NCI-H1105 treated with DMSO at 0.1 percent for 48 hours (cell line): ENCODE measurements around the gene FAM83G.
"Not testable (repeated sequence)": the region's sequence is repeated elsewhere in the genome, so short reads cannot be mapped to it uniquely, and the experiment has no call there.

Experiments used
- DNase-seq: peaks from one replicate; lab custom pipeline; 2025; lab: John Stamatoyannopoulos, UW

FAM83G gene

DNA sequence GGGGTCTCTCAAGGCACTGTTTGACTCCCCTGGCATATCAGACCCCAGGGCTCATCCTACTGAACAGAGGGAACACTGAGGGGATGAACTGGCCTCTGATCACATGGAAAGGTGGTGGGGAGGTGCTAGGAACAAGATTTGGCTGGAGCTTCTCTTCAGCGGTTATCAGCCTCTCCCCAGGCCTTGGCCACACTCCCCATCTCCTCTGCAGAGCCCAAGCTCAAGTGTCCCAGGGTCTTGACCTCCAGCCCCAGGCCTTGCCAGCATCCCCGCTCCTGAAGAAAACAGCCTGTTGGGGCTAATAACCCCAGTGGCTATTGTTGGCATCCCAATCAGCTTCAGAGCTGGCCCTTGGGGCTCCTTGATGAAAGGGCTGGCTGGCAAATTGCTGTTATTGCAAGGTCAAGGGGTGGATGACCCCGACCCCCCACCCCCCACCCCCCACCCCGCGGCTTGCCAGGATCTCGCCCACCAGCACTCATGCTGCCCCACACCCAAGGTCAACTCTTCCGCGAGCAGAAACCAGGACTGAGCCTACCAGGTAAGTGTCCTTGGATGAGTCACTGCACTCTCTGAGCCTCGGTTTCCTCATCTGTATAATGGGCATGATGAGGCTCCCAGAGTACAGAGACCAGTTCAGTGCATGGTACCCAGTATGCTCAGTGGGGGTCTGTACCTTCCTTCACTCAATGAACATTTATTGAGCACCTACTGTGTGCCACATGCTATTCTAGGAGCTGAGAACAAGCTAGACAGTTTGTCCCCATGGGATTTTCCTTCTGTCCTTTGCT, 18.8 kb upstream of the FAM83G start:
- no peak for DNase-seq

DNA sequence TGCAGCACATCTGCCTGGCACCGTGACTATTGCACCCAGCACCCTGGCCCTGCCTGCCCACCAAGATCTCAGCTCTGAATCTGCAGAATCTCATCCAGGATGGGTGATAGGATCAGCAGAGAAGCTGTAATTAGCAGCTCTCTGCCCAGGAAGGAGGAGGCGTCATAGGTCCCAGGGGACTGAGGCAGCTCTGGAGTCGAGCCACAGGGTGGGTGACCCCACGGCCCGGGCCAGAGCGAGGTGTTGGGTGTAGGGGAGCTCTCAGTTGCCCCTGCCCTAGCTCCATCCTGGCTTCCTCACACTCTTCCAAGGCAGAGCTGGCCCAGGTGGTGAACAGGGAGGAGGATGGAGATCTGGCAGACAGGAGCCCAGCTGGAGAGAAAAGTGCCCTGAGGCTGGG, 18.2 kb upstream of the FAM83G start:
- no peak for DNase-seq

DNA sequence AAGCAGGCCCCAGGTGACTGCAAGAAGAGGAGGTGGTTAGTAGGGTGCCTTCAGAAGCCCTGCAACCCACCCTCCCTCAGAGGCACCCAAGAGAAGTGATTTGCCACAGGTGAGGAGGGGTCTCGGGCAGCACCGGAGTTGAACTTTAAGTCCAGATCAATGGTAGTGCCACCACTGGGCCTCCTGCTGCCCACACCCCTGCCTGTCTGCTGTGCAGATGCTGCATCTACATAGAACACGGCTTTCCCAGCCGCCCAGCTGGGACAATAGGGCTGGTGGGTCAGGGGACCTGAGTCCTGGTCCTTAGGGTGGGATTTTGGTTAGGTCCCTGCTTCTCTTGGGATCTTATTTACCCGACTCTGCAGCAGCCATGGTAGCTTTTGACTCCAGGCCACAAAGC, 17.6 kb upstream of the FAM83G start:
- no peak for DNase-seq

DNA sequence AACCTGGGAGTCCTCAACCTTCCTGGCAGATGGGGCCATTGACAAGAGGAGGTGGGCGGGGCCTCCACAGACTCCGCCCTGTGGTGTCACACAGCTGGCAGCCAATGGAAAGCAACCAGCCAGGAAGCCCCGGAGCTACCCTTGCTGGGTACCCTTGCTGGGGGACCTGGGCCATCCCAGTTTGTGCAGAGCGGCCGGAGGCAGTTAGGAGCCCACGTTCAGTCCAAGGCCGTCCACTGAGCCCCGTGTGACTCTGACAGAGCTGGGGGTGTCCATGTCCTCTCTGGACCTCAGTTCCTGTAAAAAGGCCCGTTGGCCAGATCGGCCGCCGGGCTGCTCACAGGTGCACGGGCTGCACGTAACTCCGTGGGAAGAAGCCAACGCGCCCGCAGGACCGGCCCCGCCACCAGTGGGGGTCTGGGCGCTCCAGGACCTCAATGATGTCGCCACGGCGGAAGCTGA, 17.1 kb upstream of the FAM83G start:
- DNase-seq: no peak

DNA sequence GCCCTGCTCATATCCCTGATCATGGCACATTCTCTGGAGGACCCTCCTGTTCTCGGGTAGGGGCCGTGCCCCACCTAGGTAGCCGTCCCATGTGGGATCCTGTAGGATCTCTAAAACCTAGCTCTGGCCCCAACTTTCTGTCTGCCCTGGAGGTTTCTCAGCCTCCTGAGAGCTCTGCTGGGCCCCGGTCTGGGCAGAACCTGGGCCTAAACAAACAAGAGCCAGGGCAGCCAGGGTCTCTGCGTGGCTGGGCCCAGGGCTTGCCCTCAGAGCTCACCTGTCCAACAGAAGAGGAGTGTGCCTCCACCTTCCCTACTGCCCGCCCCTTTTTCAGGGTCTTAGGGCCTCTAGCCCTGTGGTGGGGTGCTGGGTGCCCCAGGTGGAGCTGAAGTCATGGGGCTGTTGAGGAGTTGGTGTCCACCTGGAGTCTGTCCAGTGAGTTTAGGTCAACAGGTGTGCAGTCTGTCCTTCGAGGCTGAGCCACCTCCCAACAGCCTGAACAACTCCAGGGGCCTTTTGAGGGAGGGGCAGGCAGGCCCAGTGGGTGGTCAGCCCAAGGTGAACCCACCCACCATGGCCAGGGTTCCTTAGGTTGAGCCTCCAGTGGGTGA, 16.6 kb upstream of the FAM83G start:
- not testable (repeated sequence) for DNase-seq

DNA sequence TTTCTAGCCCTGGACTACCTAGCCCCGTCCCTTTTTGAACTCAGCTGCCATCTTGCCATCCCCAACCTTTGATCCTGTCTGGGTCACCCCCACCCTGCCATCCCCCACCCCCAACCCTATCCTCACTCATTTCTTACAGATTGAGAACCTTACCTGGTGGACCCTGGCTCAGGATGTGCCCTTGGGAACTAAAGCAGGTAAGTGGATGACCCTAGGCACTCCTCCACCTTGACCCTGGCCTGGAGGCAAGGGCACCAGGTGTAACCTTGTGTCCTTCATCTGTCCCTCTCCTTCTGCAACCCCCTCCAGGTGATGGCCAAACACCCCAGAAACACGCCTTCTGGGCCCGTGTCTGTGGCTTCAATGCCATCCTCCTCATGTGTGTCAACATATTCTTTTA, 15.5 kb upstream of the FAM83G start:
- DNase-seq: no peak

DNA sequence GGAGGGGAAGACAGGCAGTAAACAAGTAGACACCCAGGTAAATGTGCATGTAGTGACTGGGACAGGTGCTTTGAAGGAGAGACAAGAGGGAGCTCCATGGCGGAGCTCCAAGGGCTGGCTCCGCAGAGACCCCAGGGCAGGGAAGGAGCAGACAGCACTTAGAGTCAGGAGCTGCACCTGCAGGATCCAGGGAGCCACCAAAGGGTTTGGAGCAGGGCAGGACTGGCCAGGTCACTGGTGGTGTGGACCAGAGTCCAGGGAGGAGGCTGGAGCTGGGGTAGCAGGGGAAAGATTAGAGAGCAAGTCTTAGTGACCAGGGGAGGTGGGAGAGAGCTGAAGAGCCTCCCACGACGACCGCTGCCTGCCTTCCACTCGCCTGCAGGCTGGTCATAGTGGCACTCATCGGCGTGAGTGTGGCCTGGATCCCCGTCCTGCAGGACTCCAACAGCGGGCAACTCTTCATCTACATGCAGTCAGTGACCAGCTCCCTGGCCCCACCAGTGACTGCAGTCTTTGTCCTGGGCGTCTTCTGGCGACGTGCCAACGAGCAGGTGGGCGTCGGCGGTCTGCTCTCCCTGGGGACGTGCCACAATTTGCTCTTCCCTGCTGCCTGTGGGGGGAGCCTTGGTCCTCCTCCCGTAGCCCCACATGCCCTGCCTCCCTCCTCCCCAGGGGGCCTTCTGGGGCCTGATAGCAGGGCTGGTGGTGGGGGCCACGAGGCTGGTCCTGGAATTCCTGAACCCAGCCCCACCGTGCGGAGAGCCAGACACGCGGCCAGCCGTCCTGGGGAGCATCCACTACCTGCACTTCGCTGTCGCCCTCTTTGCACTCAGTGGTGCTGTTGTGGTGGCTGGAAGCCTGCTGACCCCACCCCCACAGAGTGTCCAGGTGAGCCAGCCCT, 14.7 kb upstream of the FAM83G start:
- DNase-seq: peak; percentile 54

DNA sequence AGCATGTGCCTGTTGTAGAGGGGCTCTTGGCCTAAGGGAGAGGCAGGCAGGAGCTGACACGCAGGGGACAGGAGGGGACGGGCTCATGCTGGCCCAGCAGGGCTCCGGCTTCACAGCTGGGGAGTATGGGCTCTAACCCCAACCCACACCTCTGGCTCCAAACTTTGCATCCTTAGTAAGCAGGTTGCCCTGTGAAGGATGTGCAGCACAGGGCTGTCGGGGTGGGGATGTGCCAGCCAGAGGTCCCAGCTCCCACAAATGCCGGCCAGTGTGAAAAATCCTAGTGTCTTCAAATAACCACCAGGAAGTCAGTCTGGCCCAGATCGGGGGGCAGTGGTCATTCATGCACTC, 14.0 kb upstream of the FAM83G start:
- no peak for DNase-seq

DNA sequence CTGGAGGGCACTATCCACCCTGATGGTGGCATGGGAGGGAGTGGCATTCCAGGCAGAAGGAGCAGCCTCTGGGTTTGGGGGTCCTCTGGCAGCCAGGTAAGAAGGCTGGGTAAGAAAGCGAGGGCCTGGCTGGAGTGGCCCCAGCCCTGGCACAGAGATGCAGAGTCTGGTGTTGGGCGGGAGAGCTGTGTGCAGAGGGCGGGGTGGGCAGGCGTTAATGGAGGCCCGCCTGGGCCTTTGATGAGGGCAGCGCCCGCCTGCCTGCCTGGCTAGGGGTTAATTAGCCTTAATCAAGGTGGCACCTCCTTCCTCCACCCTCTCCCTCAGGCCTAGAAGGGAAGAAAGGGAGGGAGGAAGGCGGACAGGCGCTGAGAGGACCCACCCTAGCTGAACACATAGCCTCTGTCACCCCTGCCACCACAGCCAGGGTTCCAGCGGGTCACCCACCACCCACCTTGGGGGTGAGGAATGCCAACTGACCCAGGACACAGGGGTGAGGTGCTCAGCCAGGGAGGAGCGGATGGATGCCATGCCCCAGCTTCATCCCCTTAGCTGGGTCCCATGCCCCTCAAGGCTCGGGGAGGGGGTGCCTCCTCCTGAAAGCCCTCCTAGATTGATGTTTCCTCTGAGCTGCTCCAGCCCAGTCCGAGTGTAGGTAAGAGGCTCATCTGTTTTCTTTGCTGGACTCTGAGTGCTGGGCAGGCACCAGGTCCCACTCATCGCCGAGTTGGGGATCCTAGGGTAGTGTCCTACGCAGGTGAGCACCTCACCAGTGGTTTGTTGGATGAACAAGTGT, 13.4 kb upstream of the FAM83G start:
- no peak for DNase-seq

DNA sequence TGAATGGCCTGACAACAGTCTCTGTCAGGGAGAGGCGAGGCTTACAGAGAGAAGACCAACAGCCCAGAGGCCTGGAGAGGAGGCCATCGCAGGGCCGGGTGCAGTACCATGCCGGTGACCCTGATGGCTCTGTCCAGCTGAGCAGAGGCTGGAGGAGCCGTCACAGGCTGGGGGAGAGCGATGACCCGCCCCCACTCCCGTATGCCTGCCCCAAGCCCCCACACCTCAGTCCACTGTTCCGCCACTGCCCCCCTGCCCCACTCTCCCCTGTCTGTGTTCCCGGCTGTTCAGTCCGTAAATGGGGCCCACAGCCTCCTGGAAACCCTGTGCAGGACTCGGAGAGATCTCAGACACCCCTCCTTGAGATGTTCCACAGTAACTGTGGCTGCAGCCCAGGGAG, 12.8 kb upstream of the FAM83G start:
- no peak for DNase-seq

DNA sequence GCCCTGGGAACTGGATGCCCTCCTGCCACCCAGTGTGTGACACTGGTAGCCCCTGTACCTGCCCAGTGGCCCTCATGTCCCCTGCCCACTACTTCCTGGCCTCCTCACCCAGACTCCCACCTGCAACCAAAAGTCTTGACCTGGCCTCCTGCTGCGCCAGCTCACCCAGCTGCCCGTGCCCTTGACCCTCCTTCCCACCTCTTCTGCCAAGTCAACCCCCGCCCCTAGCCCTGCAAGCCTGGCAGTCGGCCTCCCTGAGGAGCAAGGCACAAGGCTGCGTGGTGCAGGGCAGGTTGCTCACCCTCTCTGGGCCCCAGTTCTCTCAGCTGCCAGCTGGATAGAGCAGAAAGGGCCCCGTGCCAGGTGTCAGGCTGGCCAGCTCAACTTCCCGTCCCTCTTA, 12.3 kb upstream of the FAM83G start:
- no peak for DNase-seq

DNA sequence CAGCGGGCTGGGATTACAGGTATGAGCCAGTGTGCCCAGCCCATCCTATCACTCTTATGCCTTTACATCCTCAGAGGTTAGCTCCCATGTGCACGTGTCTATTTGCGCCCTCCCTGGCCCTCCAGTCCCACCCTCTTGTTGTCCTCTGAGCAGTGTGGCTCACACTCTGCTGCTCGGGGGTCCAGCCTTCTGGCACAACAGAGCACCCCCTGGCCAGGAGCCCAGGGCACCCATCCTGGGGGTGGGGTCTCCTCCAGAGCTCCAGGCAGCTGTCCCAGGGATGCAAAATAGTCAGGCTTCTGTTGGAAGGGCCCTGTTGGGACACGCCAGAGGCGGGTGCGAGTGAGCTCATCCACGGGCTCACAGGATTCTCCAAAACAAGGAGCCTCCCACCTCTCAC, 11.7 kb upstream of the FAM83G start:
- no peak for DNase-seq

DNA sequence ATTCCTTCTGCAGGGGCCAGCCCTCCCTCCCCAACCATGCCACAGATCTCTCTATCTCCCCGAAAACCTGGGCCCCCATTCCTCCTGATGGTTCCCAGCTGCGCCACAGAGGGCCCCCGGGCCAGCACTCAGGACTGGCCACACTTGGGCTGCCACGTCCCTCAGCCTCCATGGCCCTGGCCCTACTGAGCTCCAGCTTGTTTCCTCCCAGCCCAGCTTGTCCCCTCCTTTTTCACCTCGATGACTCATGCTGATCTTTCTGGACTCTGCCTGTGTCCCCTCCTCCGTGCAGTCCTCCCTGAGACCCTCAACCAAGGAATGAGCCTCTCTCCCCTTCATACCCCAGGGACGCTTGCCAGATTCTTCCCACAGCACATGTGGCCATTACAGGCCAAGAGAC, 10.9 kb upstream of the FAM83G start:
- no peak for DNase-seq

DNA sequence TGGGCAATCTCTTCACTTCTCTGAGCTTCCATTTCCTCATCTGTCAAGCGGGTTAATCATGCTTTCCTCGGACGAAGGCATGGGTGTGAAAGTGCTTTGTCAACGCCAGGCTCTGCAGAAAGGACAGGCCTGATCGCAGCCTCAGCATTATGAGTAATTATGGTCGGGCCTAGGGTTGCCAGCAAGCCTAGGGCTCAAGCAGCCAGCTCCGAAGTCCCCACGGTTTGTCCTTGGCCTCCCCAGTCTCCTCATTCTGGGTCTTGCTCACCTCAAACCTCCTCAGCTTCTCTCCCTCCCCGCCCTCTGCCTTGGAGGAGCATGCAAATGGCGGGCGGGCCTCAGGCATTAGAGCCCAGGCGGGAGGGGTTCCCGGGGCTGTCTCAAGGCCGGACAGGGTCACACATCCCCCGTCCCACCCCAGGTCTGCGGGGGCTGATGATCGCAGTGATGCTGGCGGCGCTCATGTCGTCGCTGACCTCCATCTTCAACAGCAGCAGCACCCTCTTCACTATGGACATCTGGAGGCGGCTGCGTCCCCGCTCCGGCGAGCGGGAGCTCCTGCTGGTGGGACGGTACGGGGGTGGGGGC, 10.2 kb upstream of the FAM83G start:
- DNase-seq: no peak

DNA sequence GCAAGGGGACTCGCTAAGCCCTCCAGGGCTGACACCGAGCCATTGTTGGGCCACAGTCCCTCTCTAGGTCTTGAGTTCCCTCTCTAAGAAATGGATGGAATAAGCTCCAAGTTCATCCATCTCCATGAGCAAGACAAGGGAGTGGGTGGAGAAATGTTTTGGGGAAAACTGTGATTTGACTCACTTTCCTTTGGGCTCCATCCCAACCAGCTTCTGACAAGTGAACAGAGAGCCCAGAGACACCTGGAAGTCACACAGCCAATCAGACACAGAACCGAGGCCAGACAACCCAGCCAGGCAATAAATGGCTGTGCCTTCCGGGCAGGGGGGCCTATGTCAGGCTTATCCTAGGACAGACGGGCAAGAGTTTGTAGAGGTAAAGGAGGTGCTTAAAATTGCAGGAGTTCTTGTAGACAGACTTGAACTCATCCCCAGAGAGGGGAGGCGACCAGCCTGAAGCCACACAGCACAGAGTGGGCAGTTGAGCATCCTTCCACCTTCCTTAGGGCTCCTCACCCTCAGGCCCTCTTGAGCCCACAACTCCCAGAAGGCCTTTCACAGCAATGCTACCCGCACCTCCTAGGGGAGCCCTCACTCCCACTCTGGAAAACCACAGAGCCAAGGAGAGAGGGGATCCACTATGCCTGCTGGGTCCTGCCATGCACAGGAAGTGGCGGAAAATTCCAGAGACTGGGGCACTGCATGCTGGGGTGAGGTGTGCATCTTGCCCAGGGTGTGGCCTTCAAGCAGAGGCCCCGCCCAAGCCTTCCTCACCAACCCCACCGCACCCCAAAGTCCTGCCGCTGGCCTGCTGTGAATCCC, 9.5 kb upstream of the FAM83G start:
- no peak for DNase-seq

DNA sequence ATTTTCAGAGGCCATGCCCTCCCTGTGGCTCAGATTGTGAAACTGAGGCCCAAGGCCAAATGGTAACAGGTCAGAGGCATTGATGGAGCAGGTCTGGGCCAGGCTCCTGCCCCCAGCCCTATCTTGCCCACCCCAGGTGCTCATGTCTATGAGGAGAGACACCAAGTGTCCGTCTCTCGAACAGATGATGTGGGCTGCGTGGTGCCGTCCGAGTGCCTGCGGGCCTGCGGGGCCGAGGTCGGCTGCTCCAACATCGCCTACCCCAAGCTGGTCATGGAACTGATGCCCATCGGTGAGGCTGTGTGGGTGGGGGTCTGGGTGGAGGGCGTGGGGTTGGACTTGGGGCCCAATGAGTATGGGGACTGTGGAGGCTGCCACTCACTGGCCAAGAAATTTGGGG, 8.7 kb upstream of the FAM83G start:
- no peak for DNase-seq

DNA sequence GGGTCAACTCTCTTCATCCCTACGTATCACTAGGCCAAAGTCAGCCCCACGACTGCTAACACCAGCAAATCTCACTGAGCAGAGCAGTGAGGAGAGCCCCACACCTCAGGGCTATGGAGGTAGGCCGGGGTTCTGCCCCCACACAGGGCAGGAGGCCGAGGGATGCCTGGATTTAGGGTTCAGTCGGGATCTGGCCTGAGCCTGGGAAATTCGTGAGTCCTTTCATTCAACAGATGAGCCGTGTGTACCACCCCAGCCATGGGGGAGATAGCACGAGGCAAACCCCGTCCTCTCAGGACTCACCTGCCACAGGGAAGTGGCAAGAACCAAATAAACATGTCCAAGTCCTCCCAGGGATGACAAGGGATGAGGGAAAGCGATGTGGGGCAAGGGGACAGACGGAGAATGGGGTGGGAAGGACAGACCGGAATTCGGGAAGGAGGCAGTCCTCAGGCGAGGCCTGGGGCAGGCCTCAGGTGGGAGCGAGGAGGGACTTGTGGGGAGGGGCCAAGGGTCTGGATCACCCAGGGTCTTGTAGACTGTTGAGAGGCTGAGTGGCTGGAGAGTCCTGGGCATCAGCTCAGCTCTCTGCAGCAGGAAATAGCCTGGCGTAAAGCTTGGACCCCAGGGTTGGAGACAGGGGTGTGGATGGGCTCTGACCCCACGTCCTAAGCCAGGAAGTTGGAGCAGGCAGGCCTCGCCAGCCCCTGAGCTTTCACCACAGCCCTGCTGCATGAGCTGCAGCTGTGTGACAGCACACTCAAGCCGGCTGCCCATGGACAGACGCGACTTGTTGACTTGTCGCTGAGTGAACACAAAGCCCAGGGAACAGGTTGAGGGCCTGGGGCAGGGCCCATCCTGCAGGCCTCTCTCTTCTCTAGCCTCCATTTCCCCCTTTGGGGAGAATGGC, 7.9 kb upstream of the FAM83G start:
- DNase-seq: no peak

DNA sequence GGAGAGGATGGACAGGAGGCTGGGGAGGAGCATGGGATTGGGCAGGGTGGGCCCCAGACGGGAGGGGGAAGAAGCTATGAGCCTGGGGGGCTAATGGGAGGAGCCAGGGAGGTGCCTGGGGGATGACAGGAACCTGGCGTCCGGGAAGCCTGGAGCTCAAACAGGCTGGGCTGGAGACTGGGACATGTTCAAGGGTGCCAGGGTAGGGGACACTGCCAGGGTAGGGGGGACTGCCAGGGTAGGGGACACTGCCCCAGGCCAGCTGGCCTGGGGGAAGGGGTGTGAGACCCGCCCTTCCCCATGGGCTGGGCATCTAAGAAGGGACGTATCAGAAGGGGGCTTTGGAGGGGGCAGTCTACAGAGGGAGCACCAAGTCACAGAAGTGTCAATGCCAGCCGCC, 7.0 kb upstream of the FAM83G start:
- no peak for DNase-seq

DNA sequence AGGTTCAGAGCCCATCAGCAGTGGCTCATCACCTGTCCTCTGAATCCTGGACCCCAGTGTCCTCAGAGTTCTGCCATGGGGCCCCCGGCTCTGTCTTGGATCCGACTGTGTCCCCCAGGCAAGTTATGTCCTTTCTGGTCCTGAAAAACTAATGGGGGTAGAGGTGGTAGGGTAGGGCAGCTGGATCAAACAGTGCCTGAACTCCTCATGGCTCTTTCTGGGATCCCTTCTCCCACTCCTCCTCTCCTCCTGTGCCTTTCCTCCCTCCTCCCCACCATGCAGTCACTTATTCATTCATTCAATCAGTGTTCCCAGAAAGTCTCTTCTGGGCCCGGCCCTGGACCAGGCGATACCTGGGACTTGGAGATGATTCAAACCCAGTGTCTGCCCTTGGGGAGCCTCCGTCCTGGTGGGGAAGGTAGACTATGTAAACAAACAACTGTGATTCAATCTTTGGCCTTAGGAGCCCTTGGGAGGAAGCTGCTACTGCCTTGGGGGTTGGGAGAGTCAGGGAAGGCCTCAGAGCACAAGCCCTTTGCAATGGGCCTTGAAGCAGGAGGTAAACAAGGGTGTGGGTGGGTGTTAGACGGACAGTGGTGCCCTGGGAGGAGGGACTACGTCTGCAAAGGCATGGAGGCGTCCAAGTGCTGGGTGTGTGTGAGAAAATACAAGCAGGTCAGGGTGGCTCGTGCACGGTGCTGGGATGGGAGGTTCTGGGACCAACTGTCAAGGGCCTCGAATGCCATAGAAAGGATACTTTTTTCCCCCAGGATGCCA, 6.4 kb upstream of the FAM83G start:
- DNase-seq: no peak
